ENCODE measurements around the gene CRHR1.
A peak's percentile ranks its signal among the peaks of the same experiment; 100 is the strongest.

The CRHR1 gene

GRCh38 chr17:45784293-45784740 is at the start of gene CRHR1:
TSS of gene CRHR1 (plus strand) at chr17:45784320. CDS start at chr17:45784545, 225 bp downstream.
- no peak for TF ChIP-seq CTCF (IDR thresholded peaks at IDR 0.05; ENCODE audit: low read depth, low read length, missing control alignments)
- no peak within 1 kb of the TSS for H3K4me3 ChIP-seq (ENCODE audit: low read depth, low read length)
- DNase-seq (ENCODE audit: low read depth) = no peak

GRCh38 chr17:45734598-45734997 is 49.5 kb upstream of the CRHR1 start:
- H3K4me3 ChIP-seq (ENCODE audit: low read depth, low read length) = no peak overlapping the region
- TF ChIP-seq CTCF (IDR thresholded peaks at IDR 0.05; ENCODE audit: low read depth, low read length, missing control alignments) = no peak
- no peak for DNase-seq (ENCODE audit: low read depth)

GRCh38 chr17:45735488-45735887 is 48.6 kb upstream of the CRHR1 start:
- no peak for TF ChIP-seq CTCF (IDR thresholded peaks at IDR 0.05; ENCODE audit: low read depth, low read length, missing control alignments)
- no peak overlapping the region for H3K4me3 ChIP-seq (ENCODE audit: low read depth, low read length)
- DNase-seq (ENCODE audit: low read depth) = no peak

- TF ChIP-seq CTCF (IDR thresholded peaks at IDR 0.05; ENCODE audit: low read depth, low read length, missing control alignments) = no peak
- DNase-seq (ENCODE audit: low read depth) = no peak
- no peak overlapping the region for H3K4me3 ChIP-seq (ENCODE audit: low read depth, low read length)
Measured at GRCh38 chr17:45739786-45740185, 44.3 kb upstream of the CRHR1 start.

GRCh38 chr17:45740553-45741330 is 43.4 kb upstream of the CRHR1 start:
- no peak for TF ChIP-seq CTCF (IDR thresholded peaks at IDR 0.05; ENCODE audit: low read depth, low read length, missing control alignments)
- DNase-seq (ENCODE audit: low read depth) = peak; percentile 24
- H3K4me3 ChIP-seq (ENCODE audit: low read depth, low read length) = no peak overlapping the region; the same call in 1 of the 2 replicates

- no peak overlapping the region for H3K4me3 ChIP-seq (ENCODE audit: low read depth, low read length)
- no peak for DNase-seq (ENCODE audit: low read depth)
- no peak for TF ChIP-seq CTCF (IDR thresholded peaks at IDR 0.05; ENCODE audit: low read depth, low read length, missing control alignments)
Measured at GRCh38 chr17:45742251-45742650, 41.9 kb upstream of the CRHR1 start.

Data from GM12864 (cell line).